ENCODE data around the gene C1QTNF8.
A peak's percentile ranks its signal among the peaks of the same experiment; 100 is the strongest.
"Not testable (repeated sequence)": the region's sequence is repeated elsewhere in the genome, so short reads cannot be mapped to it uniquely, and the experiment has no call there.

The C1QTNF8 gene

DNA sequence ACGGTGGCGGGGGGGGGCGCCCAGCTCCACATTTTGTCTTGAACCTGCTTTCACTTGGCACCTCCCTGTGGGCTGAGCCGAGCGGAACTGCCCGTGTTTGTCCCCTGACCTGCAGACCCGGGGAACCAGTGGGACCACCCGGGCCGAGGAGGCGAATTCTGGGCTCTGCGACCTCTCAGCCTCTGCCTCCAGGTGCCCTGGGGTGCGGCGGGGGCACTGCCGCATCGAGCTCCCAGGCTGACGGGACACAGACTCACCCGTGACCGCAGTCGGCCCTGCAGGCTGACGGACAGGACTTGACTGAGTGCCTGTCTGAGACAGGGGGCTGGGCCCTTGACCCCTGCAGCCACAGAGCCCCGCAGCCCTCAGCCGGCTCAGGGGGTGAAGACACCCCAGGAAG, 11.1 kb upstream of the C1QTNF8 start:
- DNase-seq: no peak

DNA sequence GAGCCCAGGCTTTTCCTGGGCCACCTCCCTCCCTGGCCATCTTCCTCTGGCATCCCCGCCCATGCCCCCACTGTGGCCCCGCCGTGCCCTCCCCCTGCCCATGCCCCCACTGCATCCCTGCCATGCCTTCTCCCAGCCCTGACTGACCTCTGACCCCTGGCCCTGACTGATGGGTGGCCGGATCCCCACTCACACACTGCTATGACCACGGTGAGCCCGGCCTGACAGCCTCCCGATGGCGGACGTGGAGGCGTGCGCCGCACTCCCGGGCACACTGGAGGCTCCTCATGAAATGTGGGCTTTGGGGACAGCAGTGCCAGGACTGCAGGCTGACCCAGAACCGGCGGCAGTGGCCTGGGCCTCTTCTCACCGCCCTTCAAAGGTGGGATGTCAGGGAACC, 10.6 kb upstream of the C1QTNF8 start:
- DNase-seq: no peak

DNA sequence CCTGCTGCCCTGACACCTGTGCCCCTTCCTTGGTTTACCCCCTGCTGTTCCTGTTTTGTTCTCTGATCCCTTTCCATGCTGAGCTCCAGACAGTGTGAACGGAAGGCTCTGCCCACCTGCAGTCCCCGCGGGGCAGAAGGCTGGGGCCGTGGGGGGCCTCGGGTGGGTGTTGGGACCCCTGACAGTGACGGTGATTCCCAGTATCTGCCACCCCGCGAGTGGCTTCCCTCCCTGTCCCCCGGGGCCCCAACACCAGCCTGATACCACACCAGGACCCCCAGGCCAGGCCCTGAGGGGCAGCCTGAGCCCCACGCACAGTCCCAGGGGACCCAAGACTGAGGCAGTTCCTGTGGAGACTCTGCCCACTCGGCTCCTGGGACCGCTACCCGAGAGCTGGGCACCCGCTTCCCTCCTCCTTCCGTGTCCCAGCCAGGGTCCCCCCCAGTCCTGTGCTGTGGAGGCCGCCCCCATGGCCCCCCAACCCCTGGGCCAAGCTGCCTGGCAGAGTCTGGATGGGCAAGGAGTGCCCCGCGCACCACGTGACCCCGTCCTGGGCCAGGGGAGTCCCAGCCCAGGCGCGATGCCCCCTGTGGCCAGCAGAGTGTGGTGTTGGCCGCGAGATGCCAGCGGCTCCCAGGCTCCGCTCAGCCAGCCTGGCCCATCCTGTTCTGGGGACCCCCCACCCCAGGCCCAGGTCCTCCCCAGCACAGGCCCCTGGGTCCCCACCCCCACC, 10.0 kb upstream of the C1QTNF8 start:
- no peak for DNase-seq

DNA sequence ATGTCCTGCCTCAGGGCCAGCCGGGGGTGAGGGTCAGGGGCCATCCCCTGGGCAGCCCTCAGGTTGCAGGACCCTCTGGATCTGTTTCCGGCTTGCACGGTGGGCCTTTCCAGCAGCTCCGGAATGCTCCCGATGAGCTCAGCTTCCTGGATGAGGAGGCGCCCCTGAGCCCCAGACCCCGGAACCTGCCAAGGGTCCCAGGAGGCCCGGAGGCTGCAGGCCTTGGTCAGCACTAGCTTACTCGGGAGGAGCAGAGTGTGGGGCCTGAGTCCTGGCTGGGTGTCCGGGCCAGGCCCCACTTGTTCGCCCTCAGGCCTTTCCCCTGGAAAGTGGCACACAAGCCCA, 7.6 kb upstream of the C1QTNF8 start:
- no peak for DNase-seq

DNA sequence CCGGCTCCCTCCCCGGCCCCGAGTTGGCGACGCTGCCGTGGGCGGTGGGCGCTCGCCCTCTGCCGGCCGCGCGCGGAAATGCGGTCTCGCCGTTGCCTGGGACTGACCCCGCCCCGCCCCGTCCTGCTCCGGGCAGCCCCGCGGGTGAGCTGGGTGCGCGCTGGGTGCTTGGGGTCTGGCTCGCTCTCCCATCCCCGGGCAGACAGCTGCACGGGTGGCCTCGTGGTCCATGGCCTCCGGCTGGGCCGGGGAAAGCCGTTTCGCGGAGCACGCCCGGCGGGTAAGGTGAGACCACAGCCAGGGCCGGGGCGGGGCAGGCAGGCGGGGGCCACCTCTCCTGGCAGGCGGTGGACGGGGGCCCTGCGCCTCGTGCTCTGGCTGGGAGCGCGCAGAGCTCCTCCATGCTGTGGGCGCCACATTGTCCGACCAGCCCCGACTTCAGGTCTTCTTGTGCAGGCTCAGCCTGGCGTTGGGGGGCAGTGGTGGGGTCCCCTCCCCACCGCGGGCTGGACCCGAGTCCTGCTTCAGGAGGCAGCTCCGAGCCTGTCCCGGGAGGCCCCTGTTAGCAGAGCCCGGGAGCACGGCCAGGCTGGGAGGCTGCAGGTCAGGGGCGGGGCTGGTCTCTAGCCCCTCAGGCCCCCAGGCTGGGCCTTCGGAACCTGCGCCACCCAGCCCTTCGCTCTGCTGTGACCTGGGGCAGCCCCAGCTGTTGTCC, 7.0 kb upstream of the C1QTNF8 start:
- DNase-seq: peak; percentile 64

DNA sequence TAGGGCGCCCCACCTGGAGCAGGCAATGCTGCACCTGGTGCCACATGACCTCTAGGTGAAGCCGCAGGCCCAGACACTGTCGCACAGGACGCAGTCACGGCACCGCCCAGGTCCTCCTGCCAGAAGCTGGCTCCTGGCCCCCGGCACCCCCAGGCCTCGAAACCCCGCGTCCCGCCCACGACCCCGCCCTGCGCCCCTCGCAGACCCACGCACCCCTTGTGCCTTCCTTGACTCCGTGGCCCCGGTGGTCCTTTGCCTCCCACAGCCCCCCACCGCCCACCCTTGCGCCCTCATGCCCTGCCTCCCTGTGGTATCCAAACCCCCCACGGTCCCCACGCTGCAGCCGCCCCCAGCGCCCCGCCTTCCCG, 6.3 kb upstream of the C1QTNF8 start:
- no peak for DNase-seq

DNA sequence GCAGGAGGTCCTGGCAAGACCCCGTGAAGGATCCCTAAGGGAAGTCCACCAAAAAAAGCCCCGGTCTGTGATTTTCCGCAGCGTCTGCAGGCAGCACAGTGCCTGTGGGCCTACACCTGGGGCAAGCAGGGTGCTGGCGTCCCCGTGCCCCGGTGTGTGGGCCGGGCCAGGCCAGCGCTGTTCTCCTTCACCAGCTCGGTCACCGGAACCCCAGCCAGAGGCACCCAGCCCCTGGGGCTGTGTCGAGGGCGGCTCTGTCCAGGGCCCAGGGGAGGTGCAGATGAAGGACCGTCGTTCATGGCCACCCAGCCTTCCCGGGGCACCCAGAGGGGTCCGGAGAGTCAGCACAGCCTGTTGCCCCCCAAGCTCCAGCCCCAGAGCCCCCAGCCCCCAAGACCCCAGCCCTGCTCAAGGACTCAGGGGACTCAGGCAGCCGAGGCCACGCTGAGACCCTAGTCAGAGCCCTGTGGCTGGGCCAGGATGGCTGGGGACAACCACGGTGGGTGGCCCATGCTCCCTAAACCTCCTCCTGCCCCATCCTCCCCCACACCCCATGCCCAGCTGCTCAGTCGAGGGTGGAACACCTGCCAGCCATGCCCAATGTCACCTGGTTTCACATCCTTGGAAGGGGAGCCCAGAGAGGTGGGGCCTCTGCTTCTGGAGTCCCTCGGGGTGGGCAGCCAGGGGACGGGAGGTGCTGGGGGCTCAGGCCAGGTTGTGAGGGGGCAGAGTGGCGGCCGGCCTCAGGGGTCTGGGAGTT, 5.7 kb upstream of the C1QTNF8 start:
- no peak for DNase-seq

DNA sequence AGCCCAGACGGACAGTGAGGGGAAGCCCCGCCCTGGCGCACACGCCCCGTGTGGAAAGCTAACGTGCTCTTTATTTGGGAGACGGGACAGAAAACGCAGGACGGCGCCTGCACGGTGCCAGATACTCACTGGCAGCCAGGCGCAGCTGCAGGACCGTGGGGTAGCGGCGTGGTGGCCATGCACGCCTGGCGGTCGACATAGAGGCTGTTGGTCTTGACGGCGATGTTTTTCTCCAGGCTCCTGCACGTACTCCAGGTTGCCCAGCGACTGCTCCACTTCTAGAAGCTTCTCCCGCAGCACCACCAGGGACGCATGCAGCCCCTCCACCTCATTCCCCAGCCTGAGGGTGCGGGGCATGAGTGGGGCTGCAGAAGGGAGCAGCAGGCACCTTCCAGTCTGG, 5.1 kb upstream of the C1QTNF8 start:
- no peak for DNase-seq

DNA sequence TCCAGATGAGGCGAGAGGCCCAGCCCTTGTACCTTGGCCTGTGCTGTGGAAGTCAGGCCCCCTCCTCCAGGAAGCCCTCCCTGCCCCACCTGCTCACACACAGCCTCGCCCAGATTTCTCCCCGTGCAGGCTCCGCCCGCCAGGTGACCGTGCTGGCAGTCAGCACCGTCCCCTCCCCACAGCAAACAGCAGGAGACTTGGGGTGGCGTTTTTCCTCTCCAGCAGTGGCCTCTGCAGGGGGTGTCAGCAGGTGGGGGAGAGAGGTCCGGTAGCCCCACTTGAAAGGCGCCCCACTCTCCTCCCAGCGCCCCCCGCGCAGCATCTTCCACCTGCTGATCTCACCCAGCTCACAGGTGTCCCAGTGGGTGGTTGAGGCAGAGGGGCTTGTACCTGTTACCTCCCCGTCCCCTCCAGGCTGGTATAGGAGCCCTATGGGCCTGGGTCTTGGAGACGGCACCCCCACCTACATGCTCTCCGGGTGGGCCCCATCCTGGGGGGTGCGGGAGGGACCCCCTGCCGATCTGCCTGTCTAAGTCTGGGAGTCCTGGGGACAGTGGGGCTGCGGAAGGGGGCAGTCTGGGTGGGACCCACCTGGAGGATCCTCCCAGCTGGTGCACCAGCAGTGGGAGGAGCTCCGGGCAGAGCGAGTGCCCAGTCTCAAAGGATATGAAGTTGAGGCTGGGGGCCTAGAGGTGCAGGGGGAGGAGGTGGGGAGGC, 4.2 kb upstream of the C1QTNF8 start:
- no peak for DNase-seq

DNA sequence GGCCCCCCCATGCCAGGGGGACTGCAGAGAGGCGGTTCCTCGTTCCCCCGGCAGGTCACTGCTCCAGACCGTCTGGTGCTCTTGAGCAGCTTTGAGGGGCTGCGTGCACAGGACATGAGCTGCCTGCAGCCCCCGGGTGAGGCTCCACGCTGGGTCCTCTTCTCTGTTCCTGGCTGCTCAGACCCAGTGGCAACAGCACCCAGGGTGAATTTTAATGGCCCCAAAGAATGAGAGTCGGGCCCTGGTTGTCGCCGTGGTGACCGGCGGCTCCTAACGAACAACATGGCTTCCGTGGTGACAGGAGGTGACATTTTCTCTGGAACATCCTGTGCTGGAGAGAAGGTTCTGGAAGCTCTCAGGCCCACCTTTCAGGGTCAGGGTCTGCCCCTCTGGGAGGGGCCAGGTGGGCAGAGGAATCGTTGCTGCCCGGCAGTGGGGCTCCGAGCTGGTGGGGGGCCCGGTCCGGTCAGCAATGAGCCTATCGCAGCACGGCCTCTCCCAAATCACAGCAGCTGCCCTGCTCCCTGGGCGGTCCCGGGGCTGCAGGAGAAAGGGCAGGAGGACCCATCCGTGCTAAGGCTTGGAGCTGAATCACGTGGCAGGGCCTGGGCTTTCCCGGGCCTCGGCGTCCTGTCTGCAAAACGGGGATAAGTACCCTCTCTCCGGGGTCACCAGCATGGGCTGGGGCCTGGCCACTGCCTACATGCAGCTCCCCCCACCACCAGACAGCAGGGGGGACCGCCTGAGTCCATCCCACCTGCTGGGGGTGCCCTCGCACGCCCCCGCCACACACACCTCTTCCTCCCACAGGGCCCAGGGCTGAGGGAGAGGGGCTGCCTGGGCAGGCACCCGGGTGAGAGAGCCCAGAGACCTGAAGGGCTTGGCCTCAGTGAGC, 3.4 kb upstream of the C1QTNF8 start:
- DNase-seq: no peak

DNA sequence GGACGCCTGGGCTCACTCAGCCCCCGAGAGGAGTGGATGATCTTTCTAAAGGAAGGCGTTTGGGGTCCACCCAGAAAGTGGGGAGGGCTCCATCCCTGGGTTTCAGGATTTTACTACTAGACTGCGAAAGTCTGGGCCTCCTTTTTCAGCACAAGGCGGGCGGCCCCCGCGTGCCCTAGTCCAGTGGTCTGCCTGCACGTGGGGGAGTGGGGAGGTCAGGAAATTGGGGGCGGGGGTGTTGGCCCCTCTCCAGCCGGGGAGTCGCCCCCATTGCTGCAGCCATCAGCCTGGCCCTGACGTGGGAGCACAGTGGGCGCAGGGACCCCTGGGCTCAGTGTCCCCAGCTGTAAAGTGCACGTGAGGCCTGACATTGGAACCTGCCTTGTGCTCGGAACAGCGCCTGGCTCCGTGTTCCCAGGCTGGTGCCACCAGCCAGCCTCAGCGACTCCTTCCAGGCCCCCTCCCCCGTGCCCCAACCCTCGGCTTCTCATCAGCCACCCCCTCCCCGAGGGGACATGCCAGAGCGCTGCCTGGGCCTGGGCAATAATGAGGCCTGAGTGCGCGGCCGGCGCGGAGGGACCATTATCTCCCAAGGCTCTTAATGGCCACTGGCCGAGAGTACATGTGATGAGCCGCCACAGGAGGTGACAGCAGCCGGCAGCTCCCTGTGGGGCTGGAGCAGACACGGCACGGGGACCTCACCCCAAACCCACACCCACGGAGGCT, 2.4 kb upstream of the C1QTNF8 start:
- DNase-seq: no peak

DNA sequence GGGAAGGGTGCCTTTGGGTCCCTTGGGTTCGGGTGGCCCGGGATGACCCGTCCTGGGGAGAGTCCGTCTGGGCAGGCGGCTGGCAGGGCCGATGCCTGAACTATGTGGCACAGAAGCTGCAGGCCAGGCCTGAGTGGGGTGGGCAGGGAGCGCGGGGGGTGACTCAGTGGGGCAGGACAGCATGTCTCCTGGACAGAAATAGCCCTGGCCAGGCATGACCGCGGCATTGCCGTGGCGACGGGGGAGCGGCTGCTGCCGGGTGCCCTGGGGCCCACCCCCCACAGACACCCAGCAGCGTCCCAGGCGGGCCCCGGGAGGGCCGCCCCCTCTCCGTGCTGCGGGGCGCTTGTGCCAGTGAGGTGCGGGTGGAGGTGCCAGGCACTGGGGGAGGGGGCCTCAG, 1.8 kb upstream of the C1QTNF8 start:
- no peak for DNase-seq

DNA sequence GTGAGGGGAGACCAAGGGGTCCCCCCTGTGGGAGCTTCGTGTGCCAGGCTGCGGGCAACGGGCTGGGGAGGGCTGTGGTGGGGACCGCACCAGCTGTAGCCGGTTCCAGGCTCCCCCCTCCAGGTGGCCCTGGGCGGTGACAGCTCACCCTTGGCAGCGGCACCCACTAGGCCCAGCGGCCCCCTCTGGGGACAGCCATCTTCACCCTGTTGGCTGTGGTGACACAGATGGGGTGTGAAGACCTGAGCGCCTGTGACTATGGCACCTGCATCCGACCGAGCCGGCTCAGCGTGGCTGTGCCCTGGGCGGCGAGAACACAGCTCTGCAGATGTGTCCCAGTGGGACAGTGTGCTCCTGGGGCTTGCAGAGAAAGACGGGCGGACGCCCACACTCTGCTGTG, 1.1 kb upstream of the C1QTNF8 start:
- no peak for DNase-seq

DNA sequence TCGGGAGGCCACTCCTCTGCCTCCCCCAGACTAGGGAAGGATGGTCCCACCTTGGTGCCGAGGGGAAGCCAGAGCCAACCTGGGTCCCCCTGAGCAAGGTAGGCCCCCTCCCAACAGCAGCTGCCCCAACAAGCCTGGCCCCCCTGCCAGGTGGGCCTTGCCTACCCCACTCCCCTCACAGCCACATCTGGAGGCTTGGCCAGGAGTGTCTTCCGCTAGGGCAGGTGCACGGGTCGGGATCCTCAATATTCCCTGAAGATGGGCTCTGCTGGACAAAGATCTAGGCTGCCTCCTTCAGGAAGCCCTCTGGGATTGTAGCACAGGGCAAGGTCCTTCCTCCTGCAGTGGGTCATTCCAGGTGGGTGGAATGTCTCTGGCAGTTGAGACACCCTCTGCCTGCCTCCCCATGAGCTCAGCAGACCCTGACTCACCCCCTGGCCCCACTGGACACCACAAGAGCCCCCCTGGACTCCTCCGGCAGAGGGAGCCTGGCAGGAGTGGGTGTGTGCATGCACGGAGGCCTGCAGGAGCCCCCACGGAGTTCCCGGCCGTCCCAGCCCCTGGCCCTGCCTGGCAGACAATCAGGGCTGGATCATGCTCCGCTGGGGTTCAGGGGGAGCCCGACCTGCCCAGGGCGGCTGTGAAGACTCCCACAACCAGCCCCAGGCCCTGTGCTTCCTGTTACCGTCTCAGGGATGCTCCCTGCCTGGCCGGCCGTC, 435 bp downstream of the C1QTNF8 start:
- DNase-seq: no peak

DNA sequence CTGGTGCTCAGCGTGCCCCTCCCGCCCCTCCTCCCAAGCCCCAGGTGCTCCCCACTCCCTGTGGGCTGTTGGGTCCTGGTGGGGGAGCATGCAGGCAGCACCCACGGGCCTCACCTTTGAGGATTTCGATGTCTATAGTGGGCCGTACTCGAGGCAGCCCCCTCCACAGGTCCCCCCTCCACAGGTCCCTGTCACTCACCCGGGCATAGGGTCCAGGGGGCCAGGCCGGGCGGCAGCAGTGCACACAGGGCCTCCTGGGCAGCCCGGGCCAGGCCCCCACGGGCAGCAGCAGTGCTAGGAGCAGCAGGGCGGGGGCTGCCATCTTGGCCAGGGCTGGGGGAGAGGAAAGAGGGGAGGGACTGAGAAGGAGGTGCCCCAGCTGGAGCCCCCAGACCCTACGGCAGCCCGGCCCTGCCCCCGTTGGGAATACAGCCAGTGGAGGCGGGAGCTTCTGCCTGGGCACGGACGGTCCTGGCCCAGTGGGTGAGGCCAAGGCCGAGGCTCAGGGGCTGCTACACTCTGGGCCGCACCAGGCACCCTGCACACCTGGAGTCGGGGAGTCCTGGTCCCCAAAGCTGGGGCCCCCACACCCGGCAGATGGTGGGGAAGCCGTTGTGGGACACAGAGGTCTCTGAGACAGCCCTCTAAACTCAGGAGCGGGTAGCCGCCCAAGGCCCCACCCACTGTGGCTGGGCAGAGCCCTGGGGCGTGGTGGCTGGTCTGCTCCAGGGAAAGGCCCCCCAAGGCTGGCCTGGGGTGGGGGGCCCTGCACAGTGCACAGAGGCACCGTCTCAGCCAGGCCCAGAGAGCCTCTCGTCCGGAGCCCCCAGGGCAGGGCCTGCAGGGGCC, 1.2 kb downstream of the C1QTNF8 start:
- DNase-seq: no peak

DNA sequence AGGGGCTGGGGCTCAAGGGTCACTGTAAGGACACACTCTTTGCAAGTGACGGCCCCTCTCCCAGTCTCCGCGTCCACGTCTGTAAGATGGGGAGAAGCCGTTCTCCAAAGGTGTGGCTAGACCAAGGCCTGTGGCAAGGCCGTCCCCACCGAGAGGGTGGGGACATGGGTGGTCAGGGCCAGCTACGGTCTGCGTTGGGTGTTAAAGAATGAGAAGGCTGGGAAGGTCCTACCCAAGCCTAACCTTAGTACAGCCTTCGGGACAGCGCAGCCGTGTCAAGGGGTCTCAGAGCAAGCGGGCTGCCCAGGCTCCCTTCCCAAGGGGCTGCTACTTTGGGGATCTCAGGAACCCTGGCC, 1.9 kb downstream of the C1QTNF8 start:
- no peak for DNase-seq

DNA sequence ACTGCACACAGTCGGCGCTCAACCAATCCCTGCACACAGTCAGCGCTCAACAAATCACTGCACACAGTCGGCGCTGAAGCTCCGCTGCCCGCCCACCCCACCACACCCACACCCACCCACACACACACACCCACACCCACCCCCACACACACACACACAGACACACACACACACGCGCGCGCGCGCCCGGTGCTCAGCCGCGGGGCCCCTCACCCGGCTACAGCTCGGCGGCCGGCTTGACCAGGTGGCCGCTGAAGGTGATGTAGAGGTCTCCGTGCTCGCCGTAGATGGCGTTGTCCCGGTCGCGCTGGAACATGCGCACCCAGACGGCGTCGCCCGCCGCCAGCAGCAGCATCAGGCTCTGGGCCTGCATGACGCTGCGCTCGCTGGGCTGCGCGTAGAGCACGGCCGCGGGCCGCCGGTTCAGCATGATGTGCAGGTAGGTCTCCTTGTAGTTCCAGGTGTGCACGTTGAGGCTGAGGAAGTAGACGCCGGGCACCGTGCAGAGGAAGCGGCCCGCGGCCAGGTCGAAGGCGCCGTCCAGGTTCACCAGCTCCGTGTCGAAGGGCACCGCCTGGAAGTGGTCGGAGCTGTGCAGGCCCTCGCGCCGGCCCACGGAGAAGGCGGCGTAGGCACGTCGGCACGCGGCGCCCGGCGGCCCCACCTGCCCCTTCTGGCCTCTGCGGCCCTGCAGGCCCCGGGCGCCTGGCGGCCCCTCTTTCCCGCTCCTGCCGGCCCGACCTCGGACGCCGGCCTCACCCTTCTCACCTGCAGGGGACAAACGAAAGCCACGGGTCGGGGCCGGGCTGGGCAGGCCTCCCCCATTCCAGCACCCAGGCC, 2.5 kb downstream of the C1QTNF8 start:
- DNase-seq: no peak

DNA sequence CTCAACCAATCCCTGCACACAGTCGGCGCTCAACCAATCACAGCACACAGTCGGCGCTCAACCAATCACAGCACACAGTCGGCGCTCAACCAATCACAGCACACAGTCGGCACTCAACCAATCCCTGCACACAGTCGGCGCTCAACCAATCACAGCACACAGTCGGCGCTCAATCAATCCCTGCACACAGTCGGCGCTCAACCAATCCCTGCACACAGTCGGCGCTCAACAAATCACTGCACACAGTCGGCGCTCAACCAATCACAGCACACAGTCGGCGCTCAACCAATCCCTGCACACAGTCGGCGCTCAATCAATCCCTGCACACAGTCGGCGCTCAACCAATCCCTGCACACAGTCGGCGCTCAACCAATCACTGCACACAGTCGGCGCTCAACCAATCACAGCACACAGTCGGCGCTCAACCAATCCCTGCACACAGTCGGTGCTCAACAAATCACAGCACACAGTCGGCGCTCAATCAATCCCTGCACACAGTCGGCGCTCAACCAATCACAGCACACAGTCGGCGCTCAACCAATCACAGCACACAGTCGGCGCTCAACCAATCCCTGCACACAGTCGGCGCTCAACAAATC, 3.3 kb downstream of the C1QTNF8 start:
- DNase-seq: not testable (repeated sequence)
